GM18873 (cell line): ENCODE results near the gene NENF.
A peak's percentile ranks its signal among the peaks of the same experiment; 100 is the strongest.

ENCODE experiments used
- ATAC-seq: cut with Tn5 transposase; IDR thresholded peaks from one replicate; pipeline ENCODE4 v1.9.1; 2021; ENCODE audit warnings: mild to moderate bottlenecking, moderate library complexity, moderate number of reproducible peaks; ENCODE audit not compliant: unreplicated experiment, low FRiP score

Gene NENF

GRCh38 chr1:212430955-212431394, 1.7 kb upstream of the NENF start:
- ATAC-seq = no peak

- ATAC-seq = no peak
Observed at GRCh38 chr1:212431644-212432043, 1.1 kb upstream of the NENF start.

- ATAC-seq = peak; percentile 5
Observed at GRCh38 chr1:212432272-212432660, 454 bp upstream of the NENF start.

GRCh38 chr1:212433577-212434462, 1.1 kb downstream of the NENF start:
- no peak for ATAC-seq

- ATAC-seq = no peak
Observed at GRCh38 chr1:212434992-212435391, 2.3 kb downstream of the NENF start.

GRCh38 chr1:212437179-212437798, 4.6 kb downstream of the NENF start:
- no peak for ATAC-seq

GRCh38 chr1:212438831-212439237, 6.1 kb downstream of the NENF start:
- no peak for ATAC-seq

GRCh38 chr1:212440419-212440818, 7.7 kb downstream of the NENF start:
- no peak for ATAC-seq

- no peak for ATAC-seq
Observed at GRCh38 chr1:212442408-212442807, 9.7 kb downstream of the NENF start.

- no peak for ATAC-seq
Observed at GRCh38 chr1:212446333-212446732, 13.6 kb downstream of the NENF start.

- no peak for ATAC-seq
Observed at GRCh38 chr1:212447478-212447877, 14.8 kb downstream of the NENF start.

- ATAC-seq = no peak
Observed at GRCh38 chr1:212450331-212450881, 17.7 kb downstream of the NENF start.

- no peak for ATAC-seq
Observed at GRCh38 chr1:212451416-212452322, 18.9 kb downstream of the NENF start.

- ATAC-seq = no peak
Observed at GRCh38 chr1:212452323-212453155, 19.8 kb downstream of the NENF start.

GRCh38 chr1:212453156-212453857, 20.6 kb downstream of the NENF start:
- no peak for ATAC-seq

GRCh38 chr1:212454741-212455140, 22.0 kb downstream of the NENF start:
- ATAC-seq = no peak

GRCh38 chr1:212455401-212455800, 22.7 kb downstream of the NENF start:
- no peak for ATAC-seq

GRCh38 chr1:212455803-212456528, 23.2 kb downstream of the NENF start:
- ATAC-seq = no peak
